Ishikawa (cell line): ENCODE measurements around the gene HOXB4.

Source experiments
- CEBPB ChIP-seq: IDR thresholded peaks from 2 replicates; pipeline ENCODE4 v1.6.1; 2012
- CREB1 ChIP-seq: IDR thresholded peaks from 2 replicates; pipeline ENCODE4 v1.6.1; 2012; ENCODE audit warnings: low read depth
- EGR1 ChIP-seq: IDR thresholded peaks from 2 replicates; pipeline ENCODE4 v1.6.1; 2012
- EP300 ChIP-seq: IDR thresholded peaks from 2 replicates; pipeline ENCODE4 v1.6.1; 2012; ENCODE audit warnings: borderline replicate concordance
- FOXM1 ChIP-seq: IDR thresholded peaks from 2 replicates; pipeline ENCODE4 v1.6.1; 2012; ENCODE audit warnings: low read depth, borderline replicate concordance
- MAX ChIP-seq: IDR thresholded peaks from 2 replicates; pipeline ENCODE4 v1.6.1; 2012
- NFIC ChIP-seq: IDR thresholded peaks from 2 replicates; pipeline ENCODE4 v1.6.1; 2012
- RAD21 ChIP-seq: IDR thresholded peaks from 2 replicates; pipeline ENCODE4 v1.6.1; 2012; ENCODE audit warnings: low read depth
- REST ChIP-seq: IDR thresholded peaks from 2 replicates; pipeline ENCODE4 v1.6.1; 2012; ENCODE audit warnings: low read depth, mild to moderate bottlenecking
- TAF1 ChIP-seq: IDR thresholded peaks from 2 replicates; pipeline ENCODE4 v1.6.1; 2012; ENCODE audit warnings: low read depth, mild to moderate bottlenecking
- TCF12 ChIP-seq: IDR thresholded peaks from 2 replicates; pipeline ENCODE4 v1.6.1; 2012; ENCODE audit warnings: low read depth
- TEAD4 ChIP-seq: IDR thresholded peaks from 2 replicates; pipeline ENCODE4 v1.6.1; 2012
- USF1 ChIP-seq: IDR thresholded peaks from 2 replicates; pipeline ENCODE4 v1.6.1; 2012
- YY1 ChIP-seq: IDR thresholded peaks from 2 replicates; pipeline ENCODE4 v1.6.1; 2012; ENCODE audit warnings: low read depth
- ZBTB7A ChIP-seq: IDR thresholded peaks from 2 replicates; pipeline ENCODE4 v1.6.1; 2012; ENCODE audit warnings: low read depth

The HOXB4 gene

GRCh38 chr17:48561884-48562810, 16.0 kb downstream of the HOXB4 start:
- TF ChIP-seq NFIC: no peak
- no peak for TF ChIP-seq CEBPB
- TF ChIP-seq TEAD4: no peak
- TF ChIP-seq YY1: no peak
- TF ChIP-seq TCF12: no peak
- no peak for TF ChIP-seq TAF1
- no peak for TF ChIP-seq USF1
- TF ChIP-seq FOXM1: no peak
- no peak for TF ChIP-seq CREB1
- TF ChIP-seq ZBTB7A: no peak
- no peak for TF ChIP-seq EGR1
- no peak for TF ChIP-seq REST
- TF ChIP-seq MAX: no peak
- TF ChIP-seq RAD21: no peak
- TF ChIP-seq EP300: no peak

GRCh38 chr17:48559840-48560817, 18.0 kb downstream of the HOXB4 start:
- no peak for TF ChIP-seq TAF1
- TF ChIP-seq CREB1: no peak
- TF ChIP-seq TEAD4: no peak
- TF ChIP-seq FOXM1: no peak
- TF ChIP-seq EGR1: no peak
- no peak for TF ChIP-seq ZBTB7A
- no peak for TF ChIP-seq RAD21

GRCh38 chr17:48559122-48559839, 18.9 kb downstream of the HOXB4 start:
- TF ChIP-seq TEAD4 (no peak), ZBTB7A (no peak)

- TF ChIP-seq TCF12: no peak
- no peak for TF ChIP-seq CREB1
Measured at GRCh38 chr17:48558831-48559121, 19.4 kb downstream of the HOXB4 start.

GRCh38 chr17:48558057-48558830, 19.9 kb downstream of the HOXB4 start:
- TF ChIP-seq TCF12: no peak
- TF ChIP-seq FOXM1: no peak
- TF ChIP-seq EGR1: no peak
- no peak for TF ChIP-seq ZBTB7A
- TF ChIP-seq EP300: no peak
- no peak for TF ChIP-seq REST
- TF ChIP-seq YY1: no peak
- TF ChIP-seq NFIC: no peak
- no peak for TF ChIP-seq TAF1
- no peak for TF ChIP-seq RAD21
- no peak for TF ChIP-seq CREB1
- TF ChIP-seq TEAD4: no peak
- TF ChIP-seq MAX: no peak
- no peak for TF ChIP-seq USF1
- no peak for TF ChIP-seq CEBPB
